Activated CD4-positive, alpha-beta T cell treated with anti-CD3 and anti-CD28 coated beads, Interleukin-2, amount 50 U/mL, for 48 hours (primary cell): ENCODE results near the gene TENT5C.

Experiments
- DNase-seq, 2 experiments: peaks; one replicate each; pipeline ENCODE4 v3.0.0-alpha.2; 2020

Gene TENT5C

GRCh38 chr1:117636637-117637425, 31.0 kb downstream of the TENT5C start:
- DNase-seq, result no peak

GRCh38 chr1:117638141-117638540, 32.3 kb downstream of the TENT5C start:
- DNase-seq, result no peak

- DNase-seq, result no peak
Observed at GRCh38 chr1:117638759-117639158, 32.9 kb downstream of the TENT5C start.

GRCh38 chr1:117639741-117640140, 33.9 kb downstream of the TENT5C start:
- DNase-seq, result no peak

- no peak for DNase-seq
Observed at GRCh38 chr1:117641536-117641935, 35.7 kb downstream of the TENT5C start.

GRCh38 chr1:117642963-117643362, 37.1 kb downstream of the TENT5C start:
- DNase-seq, result peak in 1 of 2 experiments; percentile 21

GRCh38 chr1:117643601-117644000, 37.8 kb downstream of the TENT5C start:
- DNase-seq, result no peak

- no peak for DNase-seq
Observed at GRCh38 chr1:117644696-117645311, 39.0 kb downstream of the TENT5C start.

GRCh38 chr1:117645343-117645742, 39.5 kb downstream of the TENT5C start:
- DNase-seq, result no peak

- DNase-seq, result no peak
Observed at GRCh38 chr1:117646007-117646811, 40.4 kb downstream of the TENT5C start.

- no peak for DNase-seq
Observed at GRCh38 chr1:117646956-117647355, 41.1 kb downstream of the TENT5C start.

- DNase-seq, result no peak
Observed at GRCh38 chr1:117648015-117648414, 42.2 kb downstream of the TENT5C start.

- DNase-seq, result no peak
Observed at GRCh38 chr1:117650840-117651568, 45.2 kb downstream of the TENT5C start.

- no peak for DNase-seq
Observed at GRCh38 chr1:117651616-117652015, 45.8 kb downstream of the TENT5C start.

GRCh38 chr1:117652421-117652820, 46.6 kb downstream of the TENT5C start:
- no peak for DNase-seq

GRCh38 chr1:117653195-117653594, 47.3 kb downstream of the TENT5C start:
- no peak for DNase-seq

GRCh38 chr1:117653732-117654492, 48.1 kb downstream of the TENT5C start:
- DNase-seq, result peak; percentile 50 to 59

- no peak for DNase-seq
Observed at GRCh38 chr1:117654493-117655219, 48.8 kb downstream of the TENT5C start.

- no peak for DNase-seq
Observed at GRCh38 chr1:117655220-117655577, 49.4 kb downstream of the TENT5C start.

- DNase-seq, result peak; percentile 73 to 82
Observed at GRCh38 chr1:117656202-117656641, 50.4 kb downstream of the TENT5C start.

GRCh38 chr1:117657031-117657430, 51.2 kb downstream of the TENT5C start:
- no peak for DNase-seq
